ENCODE measurements around the gene FRY.

The FRY gene

DNA sequence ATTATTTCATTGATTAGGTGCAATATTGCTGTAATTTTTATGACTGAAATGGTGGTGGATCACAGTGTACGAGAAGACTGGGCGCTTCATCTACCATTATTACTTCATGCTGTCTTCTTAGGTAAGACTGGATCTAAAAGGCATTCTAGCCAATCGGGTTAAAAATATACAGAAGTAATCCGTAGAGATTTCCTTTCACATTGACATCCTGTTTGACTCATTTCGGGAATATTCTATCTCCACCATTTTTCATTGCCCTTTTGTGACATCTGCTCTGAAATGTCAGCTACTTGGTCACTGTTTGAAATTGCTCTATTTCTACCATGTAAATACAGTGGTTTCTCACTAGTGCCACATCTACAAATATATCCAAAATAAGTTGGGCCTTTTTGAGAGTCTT lies 193.3 kb downstream of the FRY start:
- no peak overlapping the region for H3K27ac ChIP-seq (ENCODE audit: low read depth, low read length)
- H3K36me3 ChIP-seq (ENCODE audit: control insufficient read depth, insufficient read depth, low read length), result no peaks in the 10 kb centered on the region
- no peaks in the 10 kb centered on the region for H3K27me3 ChIP-seq (ENCODE audit: control insufficient read depth, insufficient read depth, low read length)
- H3K4me1 ChIP-seq (ENCODE audit: control insufficient read depth, insufficient read depth, low read length), result peaks cover 6% of the 10 kb centered on the region
- no peak overlapping the region for H3K9ac ChIP-seq (ENCODE audit: low read length)
- no peak overlapping the region for H3K4me3 ChIP-seq (ENCODE audit: low read length)

DNA sequence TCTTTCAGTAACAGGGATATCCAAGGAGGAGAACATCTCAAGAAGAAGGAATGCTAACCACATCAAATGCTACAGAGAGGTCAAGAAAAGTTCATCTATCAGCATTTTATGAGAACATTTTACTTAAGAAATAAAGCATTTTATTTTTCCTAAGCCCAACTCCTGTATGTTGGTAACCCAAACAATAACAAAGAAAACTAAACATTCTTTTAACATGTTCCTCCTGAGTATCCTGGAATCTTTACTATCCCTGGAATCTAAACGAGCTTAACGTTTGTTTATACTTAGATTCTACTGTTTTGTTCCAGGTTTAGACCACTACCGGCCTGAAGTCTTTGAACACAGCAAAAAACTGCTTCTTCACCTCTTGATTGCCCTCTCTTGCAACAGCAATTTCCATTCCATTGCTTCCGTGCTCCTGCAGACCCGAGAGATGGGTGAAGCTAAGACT lies 193.9 kb downstream of the FRY start:
- Histone ChIP-seq H3K27ac (ENCODE audit: low read depth, low read length) (peak overlapping the region; percentile 36), H3K4me1 (ENCODE audit: control insufficient read depth, insufficient read depth, low read length) (peaks cover 6% of the 10 kb centered on the region), H3K4me3 (ENCODE audit: low read length) (no peak overlapping the region), H3K9ac (ENCODE audit: low read length) (no peak overlapping the region), H3K27me3 (ENCODE audit: control insufficient read depth, insufficient read depth, low read length) (no peaks in the 10 kb centered on the region), H3K36me3 (ENCODE audit: control insufficient read depth, insufficient read depth, low read length) (no peaks in the 10 kb centered on the region)

DNA sequence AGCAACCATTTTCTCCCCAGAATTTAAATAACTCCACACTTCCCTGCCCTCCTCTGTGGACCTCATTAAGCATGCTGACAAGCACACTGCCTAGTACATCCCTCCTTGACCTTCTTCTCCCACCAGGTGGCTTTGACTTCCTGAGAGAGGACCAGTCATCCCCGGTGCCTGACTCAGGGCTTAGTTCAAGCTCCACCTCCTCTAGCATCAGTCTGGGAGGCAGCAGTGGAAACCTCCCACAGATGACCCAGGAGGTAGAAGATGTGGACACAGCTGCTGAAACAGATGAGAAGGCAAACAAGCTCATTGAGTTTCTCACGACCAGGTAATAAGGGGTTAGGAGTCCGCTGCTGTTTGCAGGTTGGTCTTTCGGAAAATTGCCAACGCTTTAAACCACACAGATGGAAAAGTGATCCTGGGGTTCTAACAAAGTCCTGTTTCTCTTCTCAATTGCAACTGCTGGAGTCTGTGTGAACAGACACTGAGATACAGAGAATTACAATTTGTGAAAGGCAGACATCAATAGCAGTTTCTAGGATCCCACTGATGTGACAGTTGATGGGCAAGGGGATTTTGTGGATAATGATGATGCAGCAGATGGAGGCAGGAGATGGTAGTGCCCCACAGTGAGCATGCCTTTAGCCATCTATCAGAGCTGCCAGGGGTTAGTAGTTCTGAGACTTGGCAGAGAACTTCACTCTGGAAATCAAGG lies 196.9 kb downstream of the FRY start:
- H3K27ac ChIP-seq (ENCODE audit: low read depth, low read length), result no peak overlapping the region
- no peaks in the 10 kb centered on the region for H3K27me3 ChIP-seq (ENCODE audit: control insufficient read depth, insufficient read depth, low read length)
- H3K9ac ChIP-seq (ENCODE audit: low read length), result no peak overlapping the region
- no peak overlapping the region for H3K4me3 ChIP-seq (ENCODE audit: low read length)
- H3K36me3 ChIP-seq (ENCODE audit: control insufficient read depth, insufficient read depth, low read length), result no peaks in the 10 kb centered on the region
- H3K4me1 ChIP-seq (ENCODE audit: control insufficient read depth, insufficient read depth, low read length), result peaks cover 10% of the 10 kb centered on the region

DNA sequence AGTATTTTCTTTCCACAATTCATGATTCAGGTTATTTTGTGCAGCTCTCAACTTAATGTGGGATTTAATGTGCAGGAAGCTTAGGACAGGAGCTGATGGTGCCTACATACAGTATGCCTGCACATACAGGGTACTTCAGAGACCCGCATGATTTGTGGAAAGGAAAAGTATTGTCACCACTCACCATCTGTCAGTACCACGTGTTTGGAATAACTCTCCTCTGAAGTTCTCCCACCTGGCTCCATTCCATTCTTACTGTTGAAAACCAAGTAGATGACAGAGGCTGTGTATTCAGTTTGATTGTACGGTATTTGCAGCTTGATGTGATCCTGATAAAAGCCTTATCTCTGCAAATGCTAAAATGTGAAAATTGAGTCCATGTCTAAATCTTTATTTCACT lies 197.9 kb downstream of the FRY start:
- no peak overlapping the region for H3K9ac ChIP-seq (ENCODE audit: low read length)
- H3K27ac ChIP-seq (ENCODE audit: low read depth, low read length), result no peak overlapping the region
- no peak overlapping the region for H3K4me3 ChIP-seq (ENCODE audit: low read length)
- no peaks in the 10 kb centered on the region for H3K27me3 ChIP-seq (ENCODE audit: control insufficient read depth, insufficient read depth, low read length)
- no peaks in the 10 kb centered on the region for H3K36me3 ChIP-seq (ENCODE audit: control insufficient read depth, insufficient read depth, low read length)
- H3K4me1 ChIP-seq (ENCODE audit: control insufficient read depth, insufficient read depth, low read length), result peaks cover 12% of the 10 kb centered on the region

DNA sequence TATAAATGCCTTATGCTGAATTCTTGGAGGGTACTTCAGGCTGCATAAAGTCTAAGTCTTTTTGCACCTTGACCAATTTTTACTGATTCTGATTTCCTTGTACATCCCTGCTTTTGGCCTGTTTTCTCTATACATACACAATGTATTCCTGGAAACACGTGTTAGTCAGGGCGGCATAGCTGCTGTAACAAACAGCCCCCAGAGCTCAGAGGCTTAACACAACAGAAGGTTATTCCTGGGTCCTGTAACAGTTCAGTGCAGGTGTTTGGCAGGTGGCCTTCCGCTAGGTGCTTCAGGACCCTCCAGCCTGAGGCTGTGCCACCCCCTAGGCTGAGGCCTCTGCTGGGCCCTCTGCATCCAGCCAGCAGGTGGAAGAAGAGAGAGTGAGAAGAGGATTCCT lies 200.7 kb downstream of the FRY start:
- Histone ChIP-seq H3K27me3 (ENCODE audit: control insufficient read depth, insufficient read depth, low read length) (no peaks in the 10 kb centered on the region), H3K4me3 (ENCODE audit: low read length) (no peak overlapping the region), H3K4me1 (ENCODE audit: control insufficient read depth, insufficient read depth, low read length) (peaks cover 6% of the 10 kb centered on the region), H3K36me3 (ENCODE audit: control insufficient read depth, insufficient read depth, low read length) (peaks cover under 1% of the 10 kb centered on the region), H3K9ac (ENCODE audit: low read length) (no peak overlapping the region), H3K27ac (ENCODE audit: low read depth, low read length) (no peak overlapping the region)

DNA sequence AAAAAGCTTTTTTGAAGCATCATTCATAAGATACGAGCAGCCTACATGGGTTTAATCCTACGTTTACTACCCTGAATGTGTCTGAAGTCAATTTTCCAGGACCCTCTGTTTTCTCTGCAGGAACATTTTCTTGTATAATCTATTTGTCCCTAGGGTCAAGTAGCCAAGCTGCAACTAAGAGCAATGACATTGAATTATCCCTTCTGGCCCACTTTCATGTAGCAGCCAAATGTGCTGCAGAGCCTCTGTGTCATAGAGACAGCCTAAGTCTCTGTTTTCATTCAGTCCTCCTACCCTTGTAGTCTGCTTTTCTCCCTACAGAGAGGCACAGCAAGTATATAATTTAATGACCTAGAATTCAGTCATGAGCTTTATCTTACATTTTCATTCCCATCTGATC lies 201.5 kb downstream of the FRY start:
- H3K27me3 ChIP-seq (ENCODE audit: control insufficient read depth, insufficient read depth, low read length), result no peaks in the 10 kb centered on the region
- H3K27ac ChIP-seq (ENCODE audit: low read depth, low read length), result no peak overlapping the region
- no peak overlapping the region for H3K4me3 ChIP-seq (ENCODE audit: low read length)
- H3K4me1 ChIP-seq (ENCODE audit: control insufficient read depth, insufficient read depth, low read length), result peaks cover 6% of the 10 kb centered on the region
- peaks cover 4% of the 10 kb centered on the region for H3K36me3 ChIP-seq (ENCODE audit: control insufficient read depth, insufficient read depth, low read length)
- no peak overlapping the region for H3K9ac ChIP-seq (ENCODE audit: low read length)

DNA sequence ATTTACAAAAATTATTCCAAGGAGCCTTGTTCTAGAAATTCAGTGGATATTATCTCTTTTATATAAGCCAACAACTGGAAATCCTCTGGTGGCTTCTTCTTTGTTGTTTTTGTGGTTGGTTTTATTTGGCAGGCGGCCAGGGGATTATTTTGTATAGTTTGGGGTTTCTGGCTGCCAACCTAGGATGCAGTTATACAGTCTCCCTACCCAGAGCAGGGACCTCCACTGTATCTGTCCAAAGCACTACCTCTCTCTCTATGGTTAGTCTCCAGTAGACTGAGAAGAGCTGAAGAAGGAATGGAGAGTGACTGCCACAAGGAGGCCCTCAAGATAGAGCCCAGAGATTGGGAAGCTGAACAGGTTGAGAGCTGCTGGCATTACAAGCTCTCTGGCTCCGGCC lies 203.3 kb downstream of the FRY start:
- H3K36me3 ChIP-seq (ENCODE audit: control insufficient read depth, insufficient read depth, low read length), result peaks cover 4% of the 10 kb centered on the region
- H3K4me3 ChIP-seq (ENCODE audit: low read length), result no peak overlapping the region
- no peaks in the 10 kb centered on the region for H3K27me3 ChIP-seq (ENCODE audit: control insufficient read depth, insufficient read depth, low read length)
- H3K27ac ChIP-seq (ENCODE audit: low read depth, low read length), result no peak overlapping the region
- peaks cover 6% of the 10 kb centered on the region for H3K4me1 ChIP-seq (ENCODE audit: control insufficient read depth, insufficient read depth, low read length)
- no peak overlapping the region for H3K9ac ChIP-seq (ENCODE audit: low read length)

DNA sequence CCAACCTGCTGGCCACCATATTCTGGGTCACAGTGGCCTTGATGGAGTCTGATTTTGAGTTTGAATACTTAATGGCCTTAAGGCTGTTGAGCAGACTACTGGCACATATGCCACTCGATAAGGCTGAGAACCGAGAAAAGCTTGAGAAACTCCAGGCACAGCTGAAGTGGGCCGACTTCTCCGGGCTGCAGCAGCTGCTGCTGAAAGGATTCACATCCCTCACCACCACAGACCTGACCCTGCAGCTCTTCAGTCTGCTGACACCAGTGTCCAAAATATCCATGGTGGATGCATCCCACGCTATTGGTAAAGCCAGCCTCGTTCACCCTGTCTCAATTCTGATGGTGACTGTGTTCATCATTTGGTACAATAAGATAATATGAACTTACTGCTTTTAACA lies 206.1 kb downstream of the FRY start:
- no peak overlapping the region for H3K9ac ChIP-seq (ENCODE audit: low read length)
- H3K4me3 ChIP-seq (ENCODE audit: low read length), result no peak overlapping the region
- H3K27me3 ChIP-seq (ENCODE audit: control insufficient read depth, insufficient read depth, low read length), result no peaks in the 10 kb centered on the region
- H3K36me3 ChIP-seq (ENCODE audit: control insufficient read depth, insufficient read depth, low read length), result peaks cover 4% of the 10 kb centered on the region
- H3K27ac ChIP-seq (ENCODE audit: low read depth, low read length), result no peak overlapping the region
- H3K4me1 ChIP-seq (ENCODE audit: control insufficient read depth, insufficient read depth, low read length), result peaks cover 3% of the 10 kb centered on the region

DNA sequence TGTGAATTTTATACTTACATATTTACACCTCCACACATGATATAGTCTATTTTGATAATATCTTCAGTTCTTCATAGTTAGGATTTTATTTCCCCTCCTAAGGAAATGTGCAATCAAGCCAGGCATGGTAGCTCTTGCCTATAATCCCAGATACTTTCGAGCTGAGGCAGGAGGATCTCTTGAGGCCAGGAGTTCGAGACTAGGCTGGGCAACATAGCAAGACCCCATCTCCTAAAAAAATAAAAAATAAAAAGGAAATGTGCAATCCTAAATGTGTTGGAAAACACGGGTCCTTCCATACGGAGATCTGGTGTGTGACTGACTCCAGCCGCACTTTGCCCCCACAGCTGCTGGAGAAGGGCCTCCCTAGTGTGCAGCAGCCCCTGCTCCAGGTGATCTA lies 212.1 kb downstream of the FRY start:
- H3K4me1 ChIP-seq (ENCODE audit: control insufficient read depth, insufficient read depth, low read length), result no peaks in the 10 kb centered on the region
- no peak overlapping the region for H3K4me3 ChIP-seq (ENCODE audit: low read length)
- H3K36me3 ChIP-seq (ENCODE audit: control insufficient read depth, insufficient read depth, low read length), result no peaks in the 10 kb centered on the region
- no peak overlapping the region for H3K27ac ChIP-seq (ENCODE audit: low read depth, low read length)
- no peaks in the 10 kb centered on the region for H3K27me3 ChIP-seq (ENCODE audit: control insufficient read depth, insufficient read depth, low read length)
- no peak overlapping the region for H3K9ac ChIP-seq (ENCODE audit: low read length)

DNA sequence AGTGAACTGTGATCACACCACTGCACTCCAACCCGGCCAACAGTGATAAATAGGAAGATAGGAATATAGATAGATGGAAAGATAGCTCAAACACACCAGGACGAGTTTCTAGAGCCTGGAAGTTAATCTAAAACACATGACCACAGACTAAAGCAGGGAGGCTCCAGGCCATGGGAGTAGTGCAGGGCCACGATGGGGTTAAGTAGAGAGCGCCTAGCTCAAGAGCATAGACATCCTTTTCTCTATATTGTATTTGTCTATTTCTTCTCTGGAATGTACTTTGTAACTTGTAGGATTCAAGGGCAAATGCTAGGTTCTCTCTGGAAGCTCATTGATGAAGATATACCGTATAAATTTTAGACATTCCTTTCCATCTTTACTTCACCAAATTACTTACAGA lies 214.0 kb downstream of the FRY start:
- H3K27me3 ChIP-seq (ENCODE audit: control insufficient read depth, insufficient read depth, low read length), result no peaks in the 10 kb centered on the region
- H3K4me3 ChIP-seq (ENCODE audit: low read length), result no peak overlapping the region
- H3K27ac ChIP-seq (ENCODE audit: low read depth, low read length), result no peak overlapping the region
- no peak overlapping the region for H3K9ac ChIP-seq (ENCODE audit: low read length)
- no peaks in the 10 kb centered on the region for H3K4me1 ChIP-seq (ENCODE audit: control insufficient read depth, insufficient read depth, low read length)
- peaks cover 2% of the 10 kb centered on the region for H3K36me3 ChIP-seq (ENCODE audit: control insufficient read depth, insufficient read depth, low read length)

DNA sequence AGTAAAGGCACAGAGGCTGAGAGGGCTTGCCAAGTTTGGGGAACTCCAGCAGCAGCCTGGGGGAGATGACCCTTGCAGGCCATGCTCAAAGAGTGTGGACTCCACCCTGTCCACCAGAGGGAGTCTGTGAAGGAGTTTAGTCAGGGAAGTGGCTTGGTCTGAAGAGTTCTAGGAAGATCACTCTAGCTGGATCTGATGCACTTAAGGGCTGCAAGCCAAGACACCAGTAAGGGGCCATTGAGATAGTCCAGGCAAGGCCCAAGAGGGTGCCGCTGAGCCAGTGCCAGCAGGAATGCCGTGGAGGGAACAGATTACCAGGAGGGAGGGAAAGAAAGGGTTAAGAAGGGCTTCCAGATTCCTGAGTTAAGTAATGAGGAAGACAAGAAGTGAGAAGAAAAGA lies 214.9 kb downstream of the FRY start:
- H3K4me3 ChIP-seq (ENCODE audit: low read length), result no peak overlapping the region
- H3K27ac ChIP-seq (ENCODE audit: low read depth, low read length), result no peak overlapping the region
- H3K27me3 ChIP-seq (ENCODE audit: control insufficient read depth, insufficient read depth, low read length), result no peaks in the 10 kb centered on the region
- H3K4me1 ChIP-seq (ENCODE audit: control insufficient read depth, insufficient read depth, low read length), result no peaks in the 10 kb centered on the region
- H3K9ac ChIP-seq (ENCODE audit: low read length), result no peak overlapping the region
- peaks cover 2% of the 10 kb centered on the region for H3K36me3 ChIP-seq (ENCODE audit: control insufficient read depth, insufficient read depth, low read length)

DNA sequence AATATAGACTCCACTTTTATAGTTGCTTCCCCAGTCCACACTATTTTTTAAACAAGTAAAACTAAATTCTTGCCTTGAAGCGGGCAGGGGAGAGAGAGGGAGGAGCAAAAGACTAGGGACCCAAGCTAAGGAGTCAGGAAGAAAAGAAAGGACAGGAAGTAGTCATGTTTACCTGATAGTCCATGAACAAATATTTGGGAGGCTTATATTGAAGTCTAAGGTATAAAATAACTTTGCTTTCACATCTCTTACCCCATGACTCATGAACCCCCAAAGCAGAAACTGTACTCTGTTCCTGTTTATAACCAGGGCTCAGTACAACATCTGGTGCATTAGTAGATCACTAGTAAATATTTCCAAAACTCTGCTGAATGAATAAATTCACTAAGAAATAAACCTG lies 216.3 kb downstream of the FRY start:
- Histone ChIP-seq H3K27me3 (ENCODE audit: control insufficient read depth, insufficient read depth, low read length) (no peaks in the 10 kb centered on the region), H3K4me3 (ENCODE audit: low read length) (no peak overlapping the region), H3K27ac (ENCODE audit: low read depth, low read length) (no peak overlapping the region), H3K4me1 (ENCODE audit: control insufficient read depth, insufficient read depth, low read length) (peaks cover 2% of the 10 kb centered on the region), H3K9ac (ENCODE audit: low read length) (no peak overlapping the region), H3K36me3 (ENCODE audit: control insufficient read depth, insufficient read depth, low read length) (peaks cover 2% of the 10 kb centered on the region)

DNA sequence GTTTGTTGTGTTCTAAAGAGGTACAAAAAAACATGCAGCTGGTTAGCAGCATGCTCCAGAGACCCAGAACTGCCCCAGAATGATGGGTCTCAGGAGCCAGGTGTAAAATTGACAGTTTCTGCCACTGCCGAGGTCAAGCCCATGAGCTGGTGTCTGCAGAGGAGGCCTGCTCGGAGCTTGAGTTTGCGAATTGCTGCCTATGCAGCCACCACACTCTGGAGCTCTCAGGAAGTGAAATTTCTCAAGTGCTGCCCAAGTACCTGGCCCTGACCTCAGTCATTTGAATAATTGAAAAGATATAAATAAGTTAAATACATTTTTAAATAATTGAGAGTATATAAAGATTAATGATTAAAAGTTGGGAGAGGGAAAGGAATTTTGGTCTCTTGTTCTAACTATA lies 217.2 kb downstream of the FRY start:
- H3K9ac ChIP-seq (ENCODE audit: low read length), result no peak overlapping the region
- peaks cover 2% of the 10 kb centered on the region for H3K36me3 ChIP-seq (ENCODE audit: control insufficient read depth, insufficient read depth, low read length)
- no peak overlapping the region for H3K4me3 ChIP-seq (ENCODE audit: low read length)
- no peak overlapping the region for H3K27ac ChIP-seq (ENCODE audit: low read depth, low read length)
- H3K27me3 ChIP-seq (ENCODE audit: control insufficient read depth, insufficient read depth, low read length), result no peaks in the 10 kb centered on the region
- peaks cover 4% of the 10 kb centered on the region for H3K4me1 ChIP-seq (ENCODE audit: control insufficient read depth, insufficient read depth, low read length)

All from rectal smooth muscle tissue (tissue), 1 donor.